ENCODE measurements around the gene EPHX1.

DNA sequence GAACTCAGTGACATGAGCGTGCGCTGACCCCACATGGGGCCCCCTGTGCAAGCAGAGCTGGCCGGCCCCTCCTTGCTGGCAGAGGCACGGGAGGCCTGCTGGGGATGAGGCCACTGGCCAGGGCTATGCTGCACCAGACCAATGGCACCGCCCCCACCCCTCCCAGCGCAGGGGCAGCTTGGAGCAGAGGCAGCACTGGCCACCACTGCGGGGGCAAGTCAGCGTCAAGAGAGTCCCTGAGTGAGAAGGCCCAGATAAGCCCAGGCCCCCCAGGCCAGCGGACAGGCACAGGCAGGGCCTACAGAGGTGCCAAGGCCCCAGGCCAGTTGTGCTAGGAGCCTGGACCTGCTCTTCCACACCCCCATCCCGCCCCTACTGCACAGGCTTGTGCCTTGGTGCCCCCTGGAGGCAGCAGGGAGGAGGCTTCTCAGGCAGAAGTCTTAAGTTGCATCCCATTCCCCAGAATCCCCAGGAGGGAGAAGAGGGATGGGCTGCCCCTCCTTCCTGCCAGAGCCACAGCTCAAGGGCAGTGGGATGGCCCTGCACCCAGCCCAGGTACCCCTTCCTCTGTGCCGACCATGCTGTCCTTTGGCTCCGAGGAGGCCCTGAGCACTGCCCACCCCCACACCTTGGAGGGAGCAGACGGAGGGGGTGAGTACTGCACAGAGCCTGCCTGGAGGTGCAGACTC, 35.8 kb downstream of the EPHX1 start:
- TF ChIP-seq POLR2AphosphoS5 (IDR thresholded peaks at IDR 0.05) (no peak), POLR2A (IDR thresholded peaks at IDR 0.05) (no peak), EP300 (IDR thresholded peaks at IDR 0.05) (no peak)
- TF ChIP-seq, protein P1, sequence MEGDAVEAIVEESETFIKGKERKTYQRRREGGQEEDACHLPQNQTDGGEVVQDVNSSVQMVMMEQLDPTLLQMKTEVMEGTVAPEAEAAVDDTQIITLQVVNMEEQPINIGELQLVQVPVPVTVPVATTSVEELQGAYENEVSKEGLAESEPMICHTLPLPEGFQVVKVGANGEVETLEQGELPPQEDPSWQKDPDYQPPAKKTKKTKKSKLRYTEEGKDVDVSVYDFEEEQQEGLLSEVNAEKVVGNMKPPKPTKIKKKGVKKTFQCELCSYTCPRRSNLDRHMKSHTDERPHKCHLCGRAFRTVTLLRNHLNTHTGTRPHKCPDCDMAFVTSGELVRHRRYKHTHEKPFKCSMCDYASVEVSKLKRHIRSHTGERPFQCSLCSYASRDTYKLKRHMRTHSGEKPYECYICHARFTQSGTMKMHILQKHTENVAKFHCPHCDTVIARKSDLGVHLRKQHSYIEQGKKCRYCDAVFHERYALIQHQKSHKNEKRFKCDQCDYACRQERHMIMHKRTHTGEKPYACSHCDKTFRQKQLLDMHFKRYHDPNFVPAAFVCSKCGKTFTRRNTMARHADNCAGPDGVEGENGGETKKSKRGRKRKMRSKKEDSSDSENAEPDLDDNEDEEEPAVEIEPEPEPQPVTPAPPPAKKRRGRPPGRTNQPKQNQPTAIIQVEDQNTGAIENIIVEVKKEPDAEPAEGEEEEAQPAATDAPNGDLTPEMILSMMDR (IDR thresholded peaks at IDR 0.05) = peak; percentile 59 to 77

Data from suprapubic skin (tissue), 4 donors.